Sigmoid colon (tissue), 7 donors: ENCODE data around the gene PLCD1. TPM values are rescaled to one million over a fixed set of nuclear protein-coding genes. Genes with fewer than 3 reads are reported as not detected.

ENCODE experiments used
- DNase-seq: peaks from one replicate; pipeline ENCODE4 v3.0.0-alpha.2; 2019
- H3K27ac ChIP-seq, 4 donors: fragments of 200-600 bp; sonication (generic); one replicate each; pipeline ENCODE4 v1.5.1; 2016 to 2019; ENCODE audit warnings: mild to moderate bottlenecking in 1 of 4
- H3K27me3 ChIP-seq, 3 donors: fragments of 200-600 bp; sonication (generic); one replicate each; pipeline ENCODE4 v1.5.1; 2019; ENCODE audit warnings: mild to moderate bottlenecking in 1 of 3
- H3K36me3 ChIP-seq, 4 donors: fragments of 200-600 bp; sonication (generic); one replicate each; pipeline ENCODE4 v1.5.1; 2016 to 2019
- H3K4me1 ChIP-seq, 4 donors: fragments of 200-600 bp; sonication (generic); one replicate each; pipeline ENCODE4 v1.5.1; 2017 to 2019
- H3K4me3 ChIP-seq, 4 donors: fragments of 200-600 bp; sonication (generic); one replicate each; pipeline ENCODE4 v1.5.1; 2017 to 2019; ENCODE audit warnings: mild to moderate bottlenecking in 2 of 4, moderate library complexity in 1 of 4
- H3K9me3 ChIP-seq, 4 donors: fragments of 200-600 bp in 3 of 4; sonication (generic) in 3 of 4; one replicate each; pipeline versions ENCODE4 v1.5.1 to v1.6.1; 2013 to 2019
- EP300 ChIP-seq, 4 donors: sonication (generic); formaldehyde crosslinking; IDR thresholded peaks; one replicate each; pipeline ENCODE4 v1.6.1; 2017; ENCODE audit warnings: antibody characterized with exemption in 4 of 4
- POLR2A ChIP-seq, 2 donors: fragments of 450-650 bp; IDR thresholded peaks; one replicate each; pipeline ENCODE4 v1.6.1; 2016; ENCODE audit warnings: antibody characterized with exemption in 2 of 2, mild to moderate bottlenecking in 2 of 2, moderate library complexity in 2 of 2
- POLR2AphosphoS5 ChIP-seq, 4 donors: sonication (generic); formaldehyde crosslinking; IDR thresholded peaks; one replicate each; pipeline ENCODE4 v1.6.1; 2017; ENCODE audit warnings: antibody characterized with exemption in 4 of 4
- WGBS, 2 donors: extraction: QIAGEN DNeasy Blood & Tissue Kit; methylation state at CpG; one replicate each; pipeline ENCODE4 v1.1.7; 2013; 5-methylcytosine and 5-hydroxymethylcytosine counted together
- intact Hi-C: fragments of 100-400 bp; cut with DNase I; formaldehyde crosslinking; loops from one replicate; pipeline ENCODE4 v1.15.1; 2023
- polyA plus RNA-seq, 3 donors: library from polyadenylated mRNA; stranded (reverse); fragments of 200-250 nt; gene quantifications; one replicate each; pipeline ENCODE4 v1.2.3, GENCODE V29; 2013
- total RNA-seq, 4 donors: library from RNA; depleted of rRNA; stranded (reverse); fragments of >200 nt; gene quantifications; one replicate each; pipeline ENCODE4 v1.1.0, GENCODE V29; 2016
- TF ChIP-seq, protein P1 (sequence below), 4 experiments: fragments of 450-650 bp in 3 of 4; fragments of 200-600 bp in 1 of 4; IDR thresholded peaks; one replicate each; pipeline ENCODE4 v1.5.1; 2016 to 2019; ENCODE audit warnings: antibody characterized with exemption in 4 of 4, mild to moderate bottlenecking in 3 of 4, moderate library complexity in 2 of 4
- donor health status: healthy with polysubstance abuse.
- donor health status: Bipolar disorder and iron deficiency.
- donor health status: healthy.

PLCD1 gene
- total and polyA plus RNA-seq, 7 donors: 10.3 to 139 (median 22.7) TPM

DNA sequence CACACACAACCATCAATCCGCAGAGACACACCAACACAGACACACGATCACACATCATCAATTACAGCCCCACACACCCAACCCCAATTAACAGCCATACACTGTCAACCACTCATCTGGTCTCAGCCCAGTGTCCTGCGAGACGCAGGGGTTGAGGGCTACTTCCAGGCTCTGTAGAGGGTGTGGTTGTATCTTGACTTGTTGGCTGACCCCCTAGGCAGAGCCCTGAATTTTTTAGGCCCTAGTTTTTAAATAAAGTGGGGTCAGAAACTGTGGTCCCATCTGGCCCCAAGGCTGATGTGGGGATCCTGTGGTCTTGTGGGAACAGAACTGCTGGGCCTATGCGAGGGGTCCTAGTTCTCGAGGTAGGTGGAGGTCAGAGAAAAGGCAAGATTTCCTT lies 29.6 kb downstream of the PLCD1 start:
- no peak overlapping the region for H3K4me3 ChIP-seq
- no peak overlapping the region for H3K27ac ChIP-seq
- peak; percentile 55 for DNase-seq
- intact Hi-C loops: no loop called here
- WGBS, 2 donors: 90 to 95% methylated on average over 6 of the region's 6 CpGs
- H3K4me1 ChIP-seq: peaks cover 0 to 39% (median 18%) of the 10 kb centered on the region in 4 donors
- H3K27me3 ChIP-seq: no peaks in the 10 kb centered on the region
- peaks cover 0 to 13% (median 0%) of the 10 kb centered on the region in 4 donors for H3K36me3 ChIP-seq
- H3K9me3 ChIP-seq: no peaks in the 10 kb centered on the region
- no peak for TF ChIP-seq EP300 (IDR thresholded peaks at IDR 0.05)
- TF ChIP-seq POLR2AphosphoS5 (IDR thresholded peaks at IDR 0.05): no peak
- TF ChIP-seq, protein P1, sequence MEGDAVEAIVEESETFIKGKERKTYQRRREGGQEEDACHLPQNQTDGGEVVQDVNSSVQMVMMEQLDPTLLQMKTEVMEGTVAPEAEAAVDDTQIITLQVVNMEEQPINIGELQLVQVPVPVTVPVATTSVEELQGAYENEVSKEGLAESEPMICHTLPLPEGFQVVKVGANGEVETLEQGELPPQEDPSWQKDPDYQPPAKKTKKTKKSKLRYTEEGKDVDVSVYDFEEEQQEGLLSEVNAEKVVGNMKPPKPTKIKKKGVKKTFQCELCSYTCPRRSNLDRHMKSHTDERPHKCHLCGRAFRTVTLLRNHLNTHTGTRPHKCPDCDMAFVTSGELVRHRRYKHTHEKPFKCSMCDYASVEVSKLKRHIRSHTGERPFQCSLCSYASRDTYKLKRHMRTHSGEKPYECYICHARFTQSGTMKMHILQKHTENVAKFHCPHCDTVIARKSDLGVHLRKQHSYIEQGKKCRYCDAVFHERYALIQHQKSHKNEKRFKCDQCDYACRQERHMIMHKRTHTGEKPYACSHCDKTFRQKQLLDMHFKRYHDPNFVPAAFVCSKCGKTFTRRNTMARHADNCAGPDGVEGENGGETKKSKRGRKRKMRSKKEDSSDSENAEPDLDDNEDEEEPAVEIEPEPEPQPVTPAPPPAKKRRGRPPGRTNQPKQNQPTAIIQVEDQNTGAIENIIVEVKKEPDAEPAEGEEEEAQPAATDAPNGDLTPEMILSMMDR (IDR thresholded peaks at IDR 0.05): no peak
- TF ChIP-seq POLR2A (IDR thresholded peaks at IDR 0.05): no peak

DNA sequence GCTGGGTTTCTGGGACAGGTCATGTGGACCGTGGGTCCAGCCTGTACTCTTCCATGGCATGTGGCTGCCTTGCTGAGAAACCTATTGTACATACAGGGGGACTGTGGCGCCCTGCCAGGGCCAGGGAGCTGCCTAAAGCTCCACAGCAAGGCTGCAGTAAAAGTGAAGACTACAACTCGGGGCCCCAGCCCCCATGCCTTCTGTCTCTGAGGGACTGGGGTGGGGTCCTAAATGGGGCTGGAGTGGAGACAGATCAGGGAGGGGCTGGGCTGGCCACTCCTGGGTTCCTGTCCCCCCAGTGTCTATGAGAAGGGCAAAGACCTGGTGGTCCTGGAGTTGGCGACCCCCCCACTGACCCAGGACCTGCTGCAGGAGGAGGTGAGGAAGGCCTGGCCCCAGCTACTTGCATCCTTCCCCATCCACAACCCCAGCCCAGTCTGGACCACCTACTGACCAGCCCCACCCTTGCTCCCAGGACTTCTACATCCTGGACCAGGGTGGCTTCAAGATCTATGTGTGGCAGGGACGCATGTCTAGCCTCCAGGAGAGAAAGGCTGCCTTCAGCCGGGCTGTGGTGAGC lies 31.6 kb downstream of the PLCD1 start:
- 76 to 88% methylated on average over 6 of the region's 6 CpGs for WGBS, 2 donors
- peaks cover 0 to 41% (median 28%) of the 10 kb centered on the region in 4 donors for H3K4me1 ChIP-seq
- H3K27ac ChIP-seq: peak overlapping the region; percentile 84 to 93 (median 90)
- TF ChIP-seq POLR2AphosphoS5 (IDR thresholded peaks at IDR 0.05): no peak
- TF ChIP-seq POLR2A (IDR thresholded peaks at IDR 0.05): no peak
- TF ChIP-seq, protein P1 (IDR thresholded peaks at IDR 0.05): no peak
- TF ChIP-seq EP300 (IDR thresholded peaks at IDR 0.05): no peak
- DNase-seq: peak; percentile 76
- no peaks in the 10 kb centered on the region for H3K9me3 ChIP-seq
- H3K4me3 ChIP-seq: no peak overlapping the region
- peaks cover 0 to 13% (median 0%) of the 10 kb centered on the region in 4 donors for H3K36me3 ChIP-seq
- intact Hi-C loops: no loop called here
- no peaks in the 10 kb centered on the region for H3K27me3 ChIP-seq

DNA sequence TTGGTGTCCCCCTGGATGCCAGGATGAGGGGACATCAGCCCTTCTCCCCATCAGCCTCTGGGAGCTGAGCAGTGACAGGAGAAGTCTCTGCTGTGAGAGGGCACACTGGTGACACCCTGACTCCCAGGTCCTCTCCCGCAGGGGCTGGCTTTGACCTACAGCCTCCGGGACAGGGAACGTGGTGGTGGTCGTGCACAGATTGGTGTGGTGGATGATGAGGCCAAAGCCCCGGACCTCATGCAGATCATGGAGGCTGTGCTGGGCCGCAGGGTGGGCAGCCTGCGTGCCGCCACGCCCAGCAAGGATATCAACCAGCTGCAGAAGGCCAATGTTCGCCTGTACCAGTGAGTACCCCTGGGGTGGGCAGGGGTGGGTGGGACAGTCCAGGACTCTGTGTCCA lies 32.1 kb downstream of the PLCD1 start:
- TF ChIP-seq, protein P1 (IDR thresholded peaks at IDR 0.05): no peak
- no peak for TF ChIP-seq EP300 (IDR thresholded peaks at IDR 0.05)
- no peak for TF ChIP-seq POLR2A (IDR thresholded peaks at IDR 0.05)
- no peak for TF ChIP-seq POLR2AphosphoS5 (IDR thresholded peaks at IDR 0.05)
- WGBS, 2 donors: 88 to 92% methylated on average over 10 of the region's 10 CpGs
- peak; percentile 66 for DNase-seq
- no peaks in the 10 kb centered on the region for H3K9me3 ChIP-seq
- H3K4me3 ChIP-seq: no peak overlapping the region
- peaks cover 0 to 12% (median 0%) of the 10 kb centered on the region in 4 donors for H3K36me3 ChIP-seq
- intact Hi-C loops: no loop called here
- H3K27me3 ChIP-seq: no peaks in the 10 kb centered on the region
- H3K4me1 ChIP-seq: peaks cover 0 to 40% (median 28%) of the 10 kb centered on the region in 4 donors
- peak overlapping the region; percentile 24 to 90 (median 56) for H3K27ac ChIP-seq

DNA sequence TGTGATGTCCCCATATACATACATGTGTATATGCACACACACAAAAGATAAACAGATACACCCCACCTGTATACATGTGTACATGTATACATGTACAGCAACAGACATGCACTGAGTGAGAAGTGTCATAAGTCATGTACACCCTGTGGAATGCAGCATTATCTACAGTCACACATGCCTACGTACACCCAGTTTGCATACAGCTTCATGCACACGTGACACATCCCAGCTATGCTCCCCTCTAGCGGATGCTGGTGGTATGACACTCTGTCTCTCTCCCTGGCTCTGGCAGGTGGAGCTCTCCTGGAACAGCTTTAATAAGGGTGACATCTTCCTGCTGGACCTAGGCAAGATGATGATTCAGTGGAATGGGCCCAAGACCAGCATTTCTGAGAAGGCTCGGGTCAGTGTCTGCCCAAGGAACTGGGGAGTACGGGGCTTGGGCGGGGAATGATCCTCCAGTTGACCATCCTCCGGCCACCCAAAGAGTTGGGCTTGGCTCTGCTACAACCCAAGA lies 32.6 kb downstream of the PLCD1 start:
- Histone ChIP-seq H3K27me3 (no peaks in the 10 kb centered on the region), H3K4me1 (peaks cover 0 to 40% (median 28%) of the 10 kb centered on the region in 4 donors), H3K27ac (peak overlapping the region in 2 of 4 donors; percentile 24 to 27), H3K4me3 (no peak overlapping the region), H3K36me3 (peaks cover 0 to 7% (median 0%) of the 10 kb centered on the region in 4 donors), H3K9me3 (no peaks in the 10 kb centered on the region)
- WGBS, 2 donors: 42 to 51% methylated on average over 7 of the region's 7 CpGs
- DNase-seq: peak; percentile 87
- intact Hi-C loops: no loop called here
- TF ChIP-seq EP300 (IDR thresholded peaks at IDR 0.05): no peak
- TF ChIP-seq, protein P1 (IDR thresholded peaks at IDR 0.05): peak; percentile 59 to 87 (median 82)
